ENCODE results near the gene CACFD1.

CACFD1 gene

GRCh38 chr9:133496861-133497842 is 37.4 kb downstream of the CACFD1 start:
- Histone ChIP-seq H3K9me3 (ENCODE audit: severe bottlenecking) (no peaks in the 10 kb centered on the region), H3K27ac (no peak overlapping the region)

GRCh38 chr9:133499132-133499891 is 39.5 kb downstream of the CACFD1 start:
- H3K27me3 ChIP-seq (ENCODE audit: insufficient read depth, low read depth, severe bottlenecking) = no peaks in the 10 kb centered on the region

More at GRCh38 chr9:133496861-133497842, 37.4 kb downstream of the CACFD1 start:
- no peak for TF ChIP-seq CTCF (IDR thresholded peaks at IDR 0.05; ENCODE audit: low read depth, low read length)
- Histone ChIP-seq H3K27me3 (ENCODE audit: insufficient read depth, low read depth, severe bottlenecking) (no peaks in the 10 kb centered on the region), H3K4me3 (ENCODE audit: low read depth, low read length) (no peak overlapping the region), H3K36me3 (no peaks in the 10 kb centered on the region)
- DNase-seq = no peak

GRCh38 chr9:133499892-133500270 is 40.1 kb downstream of the CACFD1 start:
- no peaks in the 10 kb centered on the region for H3K27me3 ChIP-seq (ENCODE audit: insufficient read depth, low read depth, severe bottlenecking)
- no peak for TF ChIP-seq CTCF (IDR thresholded peaks at IDR 0.05; ENCODE audit: low read depth, low read length)
- DNase-seq = no peak
- no peak overlapping the region for H3K27ac ChIP-seq
- H3K9me3 ChIP-seq (ENCODE audit: severe bottlenecking) = no peaks in the 10 kb centered on the region
- H3K4me3 ChIP-seq (ENCODE audit: low read depth, low read length) = no peak overlapping the region
- H3K36me3 ChIP-seq = no peaks in the 10 kb centered on the region

More at GRCh38 chr9:133499132-133499891, 39.5 kb downstream of the CACFD1 start:
- Histone ChIP-seq H3K27ac (no peak overlapping the region), H3K36me3 (no peaks in the 10 kb centered on the region), H3K9me3 (ENCODE audit: severe bottlenecking) (no peaks in the 10 kb centered on the region), H3K4me3 (ENCODE audit: low read depth, low read length) (no peak overlapping the region)
- DNase-seq = no peak
- no peak for TF ChIP-seq CTCF (IDR thresholded peaks at IDR 0.05; ENCODE audit: low read depth, low read length)

GRCh38 chr9:133502112-133502511 is 42.3 kb downstream of the CACFD1 start:
- TF ChIP-seq CTCF (IDR thresholded peaks at IDR 0.05; ENCODE audit: low read depth, low read length) = no peak
- no peak overlapping the region for H3K27ac ChIP-seq
- H3K36me3 ChIP-seq = no peaks in the 10 kb centered on the region
- no peak overlapping the region for H3K4me3 ChIP-seq (ENCODE audit: low read depth, low read length)
- no peak for DNase-seq
- H3K9me3 ChIP-seq (ENCODE audit: severe bottlenecking) = no peaks in the 10 kb centered on the region
- H3K27me3 ChIP-seq (ENCODE audit: insufficient read depth, low read depth, severe bottlenecking) = no peaks in the 10 kb centered on the region

- Histone ChIP-seq H3K27ac (no peak overlapping the region), H3K9me3 (ENCODE audit: severe bottlenecking) (no peaks in the 10 kb centered on the region), H3K27me3 (ENCODE audit: insufficient read depth, low read depth, severe bottlenecking) (no peaks in the 10 kb centered on the region), H3K4me3 (ENCODE audit: low read depth, low read length) (no peak overlapping the region), H3K36me3 (no peaks in the 10 kb centered on the region)
- TF ChIP-seq CTCF (IDR thresholded peaks at IDR 0.05; ENCODE audit: low read depth, low read length) = no peak
- DNase-seq = no peak
Measured at GRCh38 chr9:133505186-133505830, 45.5 kb downstream of the CACFD1 start.

Measured in WERI-Rb-1 (cell line).